ENCODE results near the gene FOXP1.

- TF ChIP-seq, protein P1, sequence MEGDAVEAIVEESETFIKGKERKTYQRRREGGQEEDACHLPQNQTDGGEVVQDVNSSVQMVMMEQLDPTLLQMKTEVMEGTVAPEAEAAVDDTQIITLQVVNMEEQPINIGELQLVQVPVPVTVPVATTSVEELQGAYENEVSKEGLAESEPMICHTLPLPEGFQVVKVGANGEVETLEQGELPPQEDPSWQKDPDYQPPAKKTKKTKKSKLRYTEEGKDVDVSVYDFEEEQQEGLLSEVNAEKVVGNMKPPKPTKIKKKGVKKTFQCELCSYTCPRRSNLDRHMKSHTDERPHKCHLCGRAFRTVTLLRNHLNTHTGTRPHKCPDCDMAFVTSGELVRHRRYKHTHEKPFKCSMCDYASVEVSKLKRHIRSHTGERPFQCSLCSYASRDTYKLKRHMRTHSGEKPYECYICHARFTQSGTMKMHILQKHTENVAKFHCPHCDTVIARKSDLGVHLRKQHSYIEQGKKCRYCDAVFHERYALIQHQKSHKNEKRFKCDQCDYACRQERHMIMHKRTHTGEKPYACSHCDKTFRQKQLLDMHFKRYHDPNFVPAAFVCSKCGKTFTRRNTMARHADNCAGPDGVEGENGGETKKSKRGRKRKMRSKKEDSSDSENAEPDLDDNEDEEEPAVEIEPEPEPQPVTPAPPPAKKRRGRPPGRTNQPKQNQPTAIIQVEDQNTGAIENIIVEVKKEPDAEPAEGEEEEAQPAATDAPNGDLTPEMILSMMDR (IDR thresholded peaks at IDR 0.05; ENCODE audit: low read length), result no peak
- no peak for TF ChIP-seq EZH2 (IDR thresholded peaks at IDR 0.05; ENCODE audit: borderline replicate concordance, low read length)
These were observed 255.6 kb downstream of the FOXP1 start for GRCh38 chr3:71327936-71328335.
